Lung microvascular endothelial cell (primary cell): ENCODE data around the gene GBX2. TPM values are rescaled to one million over a fixed set of nuclear protein-coding genes. Genes with fewer than 3 reads are reported as not detected.
"Not testable (repeated sequence)": the region's sequence is repeated elsewhere in the genome, so short reads cannot be mapped to it uniquely, and the experiment has no call there.

ENCODE experiments used
- DNase-seq, 2 donors: peaks; one replicate each; pipeline versions ENCODE4 v3.0.0 to v3.0.0-alpha.2; 2010; ENCODE audit warnings: low read depth in 2 of 2
- total RNA-seq: library from RNA; depleted of rRNA; stranded (reverse); fragments of >200 nt; gene quantifications from 2 replicates; pipeline ENCODE4 v1.2.1, GENCODE V29; 2014

The GBX2 gene
- total RNA-seq, 1 donor from 2014 or later, result under 0.01 TPM

GRCh38 chr2:236156860-236157194 lies 11.4 kb downstream of the GBX2 start:
- DNase-seq, result no peak

GRCh38 chr2:236156095-236156859 lies 11.9 kb downstream of the GBX2 start:
- DNase-seq, result no peak

DNA sequence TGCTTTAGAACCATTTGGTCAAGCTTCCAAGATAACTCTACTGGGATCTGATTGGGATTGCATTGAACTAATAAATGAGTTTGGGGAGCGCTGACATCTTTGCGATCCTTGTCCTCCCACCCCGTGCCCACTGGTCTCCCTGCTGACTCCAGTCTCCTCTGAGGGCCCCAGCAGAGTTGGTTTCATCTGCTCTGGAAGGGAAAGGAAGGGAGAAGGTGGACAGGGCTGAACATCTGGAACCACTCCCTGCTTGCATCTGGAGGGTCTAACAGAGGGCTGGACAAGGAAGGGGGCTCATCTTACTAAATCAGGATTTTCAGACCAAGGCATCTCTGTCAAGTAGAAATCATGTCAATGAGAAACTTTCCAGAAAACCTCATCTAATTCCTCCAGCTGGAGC lies 12.8 kb downstream of the GBX2 start:
- no peak for DNase-seq

DNA sequence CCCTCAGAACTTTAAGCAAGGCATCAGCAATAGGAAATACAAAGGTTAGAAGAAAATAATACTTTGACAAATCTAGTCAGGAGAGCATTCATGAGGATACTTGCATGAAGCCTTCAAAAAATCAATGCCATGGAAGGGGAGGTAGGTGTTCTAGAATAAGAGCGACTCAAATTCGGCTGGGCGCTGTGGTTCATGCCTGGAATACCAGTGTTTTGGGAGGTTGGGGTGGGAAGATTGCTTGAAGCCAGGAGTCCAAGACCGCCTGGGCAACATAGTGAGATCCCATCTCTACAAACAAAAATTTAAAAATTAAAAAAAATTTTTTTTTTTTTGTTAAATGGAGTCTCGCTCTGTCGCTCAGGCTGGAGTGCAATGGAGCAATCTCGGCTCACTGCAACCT lies 21.8 kb downstream of the GBX2 start:
- no peak for DNase-seq

- DNase-seq, result no peak
Measured at GRCh38 chr2:236143811-236144210, 24.4 kb downstream of the GBX2 start.

GRCh38 chr2:236141616-236142015 lies 26.6 kb downstream of the GBX2 start:
- DNase-seq, result not testable (repeated sequence)

DNA sequence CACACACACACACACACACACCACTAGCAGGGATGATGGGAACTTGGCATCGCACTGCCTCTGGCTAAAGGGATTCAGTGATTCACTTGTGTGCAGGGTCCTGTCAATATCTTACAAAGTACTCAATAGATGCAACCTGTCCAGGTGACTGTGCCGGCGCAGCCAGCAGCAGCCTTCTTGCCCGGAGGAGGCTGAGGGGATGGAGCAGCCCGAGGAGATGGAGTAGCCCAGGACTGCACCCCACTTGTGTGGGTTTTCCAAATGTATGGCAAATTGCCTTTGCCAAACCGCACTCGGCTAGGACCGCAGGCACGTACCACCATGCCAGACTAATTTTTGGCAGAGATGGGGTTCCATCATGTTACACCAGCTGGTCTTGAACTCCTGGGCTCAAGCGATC lies 31.1 kb downstream of the GBX2 start:
- DNase-seq, result no peak

DNA sequence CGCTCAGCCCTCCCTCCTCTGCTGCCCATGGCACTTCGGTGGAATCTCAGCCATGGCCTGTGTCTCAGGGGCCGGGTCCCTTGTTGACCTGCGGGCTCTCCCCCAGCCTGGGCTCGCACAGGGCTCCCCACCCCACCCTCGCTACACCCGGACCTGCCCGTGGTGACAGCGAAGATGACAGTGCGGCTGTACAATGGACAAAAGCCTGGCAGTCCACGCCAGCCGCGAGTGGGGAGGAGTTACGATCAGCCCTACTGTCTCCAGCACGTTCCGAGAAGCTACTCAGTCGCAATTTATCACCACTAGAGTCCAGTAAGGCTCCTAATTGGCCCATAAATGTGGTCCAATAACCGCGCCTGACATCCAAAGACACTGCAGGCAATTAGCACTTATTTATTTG lies 31.6 kb downstream of the GBX2 start:
- no peak for DNase-seq

DNA sequence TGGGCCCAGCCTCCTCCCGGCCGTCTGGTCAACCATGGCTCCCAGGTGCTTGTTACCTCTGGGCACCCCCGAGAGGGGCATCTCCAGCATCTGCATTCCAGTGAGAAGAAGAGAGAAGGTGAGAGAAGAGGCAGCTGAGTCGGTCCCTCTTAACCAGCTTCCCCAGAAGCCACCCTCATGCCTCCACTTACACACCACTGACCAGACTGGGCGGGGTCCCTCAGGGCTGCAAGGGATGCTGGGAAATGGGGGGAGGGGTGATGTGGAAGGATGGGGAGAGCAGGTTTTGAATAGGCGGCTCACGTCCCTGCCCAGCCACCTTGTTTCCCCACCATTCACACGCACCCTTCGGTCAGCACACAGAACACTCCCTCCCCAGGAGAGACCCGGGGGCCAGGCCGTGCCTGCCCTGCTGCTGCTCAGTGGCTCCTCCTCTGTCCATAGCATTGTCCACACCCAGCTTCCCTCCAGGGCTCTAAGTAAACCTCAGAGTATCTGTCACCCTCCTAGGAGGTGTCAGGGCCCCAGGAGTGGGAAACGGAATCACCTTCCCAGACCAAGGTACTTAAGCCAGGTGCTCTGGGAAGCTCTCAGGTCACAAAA lies 34.7 kb downstream of the GBX2 start:
- DNase-seq, result no peak

GRCh38 chr2:236131073-236131692 lies 37.0 kb downstream of the GBX2 start:
- no peak for DNase-seq

DNA sequence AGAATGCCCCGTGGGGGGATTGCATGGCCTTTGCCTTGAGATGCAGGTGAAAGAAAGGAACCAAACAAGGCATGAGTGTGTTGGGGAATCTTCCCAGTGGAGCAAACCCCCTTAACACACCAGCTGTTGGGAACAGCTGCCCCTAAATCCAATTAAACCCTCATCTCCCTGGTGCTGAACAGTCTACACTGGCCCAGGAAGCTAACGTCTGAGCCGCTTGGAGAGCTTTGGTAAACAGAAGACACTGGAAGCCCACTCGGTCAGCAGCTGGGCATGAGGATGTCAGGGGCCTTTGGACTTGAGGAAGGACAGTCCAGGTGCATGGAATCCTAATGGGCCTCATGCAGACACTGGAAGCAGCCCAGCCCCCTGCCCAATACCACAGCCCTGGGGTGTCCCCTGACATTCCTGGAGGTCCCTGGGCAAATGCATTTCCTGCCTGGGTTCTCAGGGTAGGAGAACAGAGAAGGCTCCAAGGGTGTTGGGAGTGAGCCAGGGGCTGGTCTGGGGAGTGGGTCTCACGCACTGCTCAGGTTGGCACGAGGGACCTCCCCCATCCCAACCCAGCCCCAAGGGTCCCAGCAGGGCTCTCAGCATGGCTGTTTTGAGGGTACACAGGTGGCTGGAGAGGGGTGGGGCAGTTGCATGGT lies 37.7 kb downstream of the GBX2 start:
- no peak for DNase-seq

DNA sequence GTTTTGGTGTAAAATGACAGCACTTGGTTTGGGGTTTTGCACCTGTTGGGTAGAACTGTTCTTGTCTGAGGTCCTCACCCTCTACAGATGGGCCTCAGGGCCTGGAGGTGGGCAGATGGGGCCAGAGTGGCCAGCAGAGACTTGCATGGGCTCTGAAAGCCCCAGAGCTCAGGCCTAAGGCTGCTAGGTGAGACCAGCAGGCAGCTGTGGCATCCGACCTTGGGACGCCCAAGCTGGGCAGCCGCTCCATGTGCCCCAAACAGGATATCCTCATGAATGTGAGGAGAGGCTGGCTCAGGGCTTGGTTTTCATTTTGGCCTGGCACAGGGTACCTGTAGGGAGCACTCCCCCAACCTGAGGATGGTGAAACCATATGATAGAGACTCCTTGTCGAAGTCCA lies 38.3 kb downstream of the GBX2 start:
- no peak for DNase-seq

DNA sequence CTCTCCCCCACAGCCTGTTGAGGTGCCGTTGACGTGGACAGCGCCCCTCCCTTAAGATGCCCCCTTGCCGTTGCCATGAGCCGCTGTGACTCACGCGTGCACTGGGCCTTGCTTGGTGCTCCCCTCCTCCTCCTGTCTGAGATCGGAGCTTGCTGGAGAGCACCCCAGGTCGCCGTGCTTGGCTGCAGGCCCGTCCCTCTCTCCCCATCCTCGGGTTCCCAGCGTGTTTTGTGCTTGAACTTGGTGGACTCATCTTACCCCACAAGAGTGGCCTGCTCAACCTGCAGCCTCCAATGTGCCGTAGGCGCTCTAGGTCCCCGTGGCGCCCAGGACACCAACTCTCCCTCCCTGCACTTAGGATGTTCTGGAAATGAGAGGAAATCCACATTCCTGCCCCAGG lies 39.9 kb downstream of the GBX2 start:
- DNase-seq, result no peak

DNA sequence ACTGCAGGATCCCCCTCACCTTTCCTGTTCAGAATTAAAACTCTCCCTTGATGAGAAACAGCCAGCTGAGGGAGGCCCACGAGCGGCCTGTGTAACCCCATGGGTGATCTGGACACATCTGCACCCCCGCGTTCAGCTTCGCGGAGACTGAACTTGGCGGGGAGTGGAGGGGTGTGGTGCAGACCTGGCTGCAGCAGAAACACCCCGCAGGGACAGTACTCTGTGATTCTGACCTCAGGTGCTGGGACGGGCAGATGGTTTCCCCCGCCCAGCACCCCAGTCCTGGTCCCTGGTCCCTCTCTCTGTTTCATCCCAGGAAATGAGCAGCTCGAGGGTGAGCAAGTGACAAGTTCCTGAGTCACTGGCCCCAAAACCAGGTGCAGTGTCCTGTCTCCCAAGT lies 41.2 kb downstream of the GBX2 start:
- no peak for DNase-seq

DNA sequence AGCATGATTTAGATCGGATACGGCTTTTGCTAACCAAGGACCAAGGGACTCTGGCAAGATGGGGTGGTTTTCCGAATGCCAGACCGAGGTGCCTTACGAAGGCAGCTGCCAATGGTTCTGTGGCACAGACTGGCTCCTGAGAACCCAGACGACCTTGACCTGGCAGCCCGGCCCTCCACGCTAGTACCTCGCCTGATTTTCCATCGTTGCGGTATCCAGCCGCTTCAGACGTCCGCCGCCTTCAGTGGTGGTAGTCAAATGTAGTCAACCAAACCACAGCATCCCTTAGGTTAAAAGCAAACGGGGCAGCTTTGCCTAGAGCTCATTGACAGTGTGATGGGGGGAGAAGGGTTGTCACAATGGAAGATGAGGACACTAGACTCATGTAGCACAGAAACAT lies 42.6 kb downstream of the GBX2 start:
- DNase-seq, result no peak

- DNase-seq, result no peak
Measured at GRCh38 chr2:236124182-236124893, 43.8 kb downstream of the GBX2 start.

DNA sequence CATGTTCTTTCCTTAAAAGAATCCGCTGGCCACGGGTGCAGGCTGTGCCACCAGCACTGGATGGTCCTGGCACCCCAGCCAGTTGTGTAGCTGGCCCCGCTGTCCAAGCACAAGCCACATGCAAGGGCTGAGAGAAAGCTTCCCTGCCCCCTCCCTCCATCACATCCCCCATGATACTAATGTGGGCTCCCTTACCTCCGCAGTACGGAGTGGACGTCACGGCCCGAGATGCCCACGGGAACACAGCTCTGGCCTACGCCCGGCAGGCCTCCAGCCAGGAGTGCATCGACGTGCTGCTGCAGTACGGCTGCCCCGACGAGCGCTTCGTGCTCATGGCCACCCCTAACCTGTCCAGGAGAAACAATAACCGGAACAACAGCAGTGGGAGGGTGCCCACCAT lies 44.5 kb downstream of the GBX2 start:
- no peak for DNase-seq

GRCh38 chr2:236122236-236122635 lies 46.0 kb downstream of the GBX2 start:
- DNase-seq, result no peak

DNA sequence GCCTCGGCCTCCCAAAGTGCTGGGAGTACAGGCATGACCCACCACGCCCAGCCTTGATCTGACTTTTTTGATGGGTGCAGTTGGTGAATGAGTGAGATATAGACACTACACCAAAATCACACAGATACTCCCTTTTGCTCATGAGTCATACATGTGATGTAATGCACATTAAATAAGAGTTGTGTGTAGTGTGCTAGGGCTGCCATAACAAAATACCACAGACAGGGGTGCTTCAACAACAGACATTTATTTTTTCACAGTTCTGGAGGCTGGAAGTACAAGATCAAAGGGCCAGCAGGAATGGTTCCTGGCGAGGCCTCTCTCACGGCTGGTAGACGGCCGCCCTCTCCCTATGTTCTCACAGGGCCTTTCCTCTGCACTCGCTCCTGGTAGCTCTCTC lies 46.6 kb downstream of the GBX2 start:
- DNase-seq, result no peak

DNA sequence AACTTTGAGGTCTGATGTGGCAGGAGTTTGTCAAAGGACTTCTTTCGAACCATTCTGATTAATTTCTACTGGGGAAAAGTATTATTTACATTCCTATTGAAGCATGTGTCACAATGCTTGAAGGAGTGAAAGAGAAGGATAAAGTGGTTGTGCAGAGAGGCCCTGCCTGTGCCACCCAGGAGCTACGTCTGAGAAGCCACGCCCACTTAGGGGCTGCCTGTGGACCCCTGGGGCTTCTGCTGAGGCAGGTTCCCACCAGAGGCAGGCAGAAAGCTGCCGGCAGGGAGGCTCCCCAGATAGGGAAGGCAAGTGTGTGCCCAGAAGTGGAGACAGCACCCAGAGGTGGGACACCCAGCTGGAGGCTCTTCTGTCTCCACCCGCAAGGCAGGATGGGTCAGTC lies 47.4 kb downstream of the GBX2 start:
- DNase-seq, result no peak

GRCh38 chr2:236120141-236120601 lies 48.0 kb downstream of the GBX2 start:
- DNase-seq, result peak in 1 of 2 donors; percentile 62

GRCh38 chr2:236119476-236119875 lies 48.7 kb downstream of the GBX2 start:
- no peak for DNase-seq
